ENCODE data around the gene ARHGAP45.

DNA sequence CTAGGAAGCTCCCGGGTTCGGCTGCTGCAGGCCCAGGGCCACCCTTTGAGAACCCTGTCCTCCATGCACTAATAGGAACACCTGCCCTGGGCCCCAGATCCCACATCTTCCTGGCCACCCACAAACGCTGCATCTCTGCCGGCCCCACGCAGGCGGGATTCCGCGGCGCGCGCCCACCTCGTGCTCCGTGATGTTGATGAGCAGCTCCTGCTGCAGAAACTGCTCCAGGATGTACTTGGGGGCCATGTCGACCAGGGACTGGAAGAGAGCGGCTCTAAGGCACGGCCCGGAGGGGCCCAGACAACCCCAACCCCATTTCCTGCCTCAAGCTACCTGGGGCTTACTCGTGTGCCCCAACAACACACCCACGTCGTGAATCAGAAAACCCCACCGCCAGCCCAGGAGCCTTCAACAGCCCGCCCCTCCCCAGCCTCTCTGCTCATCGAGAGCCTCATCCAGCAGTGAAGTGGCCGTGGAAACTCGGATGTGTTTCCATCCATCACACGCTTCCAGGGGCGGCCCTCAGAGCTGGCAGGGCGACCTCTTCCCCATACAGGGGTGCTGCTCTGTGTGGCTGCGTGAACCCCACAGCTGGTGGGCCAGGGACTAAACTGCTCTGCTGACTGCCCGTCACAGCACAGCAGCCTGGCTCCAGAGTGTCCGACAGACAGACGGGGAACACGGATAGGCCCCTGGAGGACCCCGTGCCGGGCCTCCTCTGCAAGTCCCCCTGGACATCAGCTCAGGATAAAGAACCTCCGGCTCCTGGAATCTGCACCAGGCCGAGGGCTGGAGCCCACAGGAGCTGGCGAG lies 24.0 kb downstream of the ARHGAP45 start:
- TF ChIP-seq, protein P1, sequence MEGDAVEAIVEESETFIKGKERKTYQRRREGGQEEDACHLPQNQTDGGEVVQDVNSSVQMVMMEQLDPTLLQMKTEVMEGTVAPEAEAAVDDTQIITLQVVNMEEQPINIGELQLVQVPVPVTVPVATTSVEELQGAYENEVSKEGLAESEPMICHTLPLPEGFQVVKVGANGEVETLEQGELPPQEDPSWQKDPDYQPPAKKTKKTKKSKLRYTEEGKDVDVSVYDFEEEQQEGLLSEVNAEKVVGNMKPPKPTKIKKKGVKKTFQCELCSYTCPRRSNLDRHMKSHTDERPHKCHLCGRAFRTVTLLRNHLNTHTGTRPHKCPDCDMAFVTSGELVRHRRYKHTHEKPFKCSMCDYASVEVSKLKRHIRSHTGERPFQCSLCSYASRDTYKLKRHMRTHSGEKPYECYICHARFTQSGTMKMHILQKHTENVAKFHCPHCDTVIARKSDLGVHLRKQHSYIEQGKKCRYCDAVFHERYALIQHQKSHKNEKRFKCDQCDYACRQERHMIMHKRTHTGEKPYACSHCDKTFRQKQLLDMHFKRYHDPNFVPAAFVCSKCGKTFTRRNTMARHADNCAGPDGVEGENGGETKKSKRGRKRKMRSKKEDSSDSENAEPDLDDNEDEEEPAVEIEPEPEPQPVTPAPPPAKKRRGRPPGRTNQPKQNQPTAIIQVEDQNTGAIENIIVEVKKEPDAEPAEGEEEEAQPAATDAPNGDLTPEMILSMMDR (IDR thresholded peaks at IDR 0.05; ENCODE audit: low read depth, low read length, missing input control) = no peak
- TF ChIP-seq GABPA (IDR thresholded peaks at IDR 0.05 in 1 of 2, conservative IDR thresholded peaks at IDR 0.05 in 1 of 2) = no peak
